ENCODE results near the gene VMO1.

VMO1 gene

GRCh38 chr17:4751932-4752331 lies 34.2 kb downstream of the VMO1 start:
- no peak for DNase-seq

DNA sequence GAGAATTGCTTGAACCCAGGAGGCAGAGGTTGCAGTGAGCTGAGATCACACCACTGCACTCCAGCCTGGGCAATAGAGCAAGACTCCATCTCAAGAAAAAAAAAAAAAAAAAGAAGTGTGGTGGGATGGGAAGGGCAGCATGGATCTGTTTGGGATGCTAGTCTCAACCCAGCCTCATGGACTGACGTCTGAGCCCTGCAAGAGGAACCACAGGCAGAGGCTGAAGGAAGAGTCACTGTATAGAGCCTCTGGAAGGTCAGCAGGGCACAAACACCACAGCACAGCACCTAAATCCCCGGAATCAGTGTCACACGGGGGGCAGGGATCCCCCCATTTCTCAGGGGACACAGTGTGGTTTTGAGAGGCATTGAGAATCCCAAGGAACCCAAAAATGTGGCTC lies 35.6 kb downstream of the VMO1 start:
- DNase-seq, result no peak

GRCh38 chr17:4748686-4749085 lies 37.5 kb downstream of the VMO1 start:
- no peak for DNase-seq

DNA sequence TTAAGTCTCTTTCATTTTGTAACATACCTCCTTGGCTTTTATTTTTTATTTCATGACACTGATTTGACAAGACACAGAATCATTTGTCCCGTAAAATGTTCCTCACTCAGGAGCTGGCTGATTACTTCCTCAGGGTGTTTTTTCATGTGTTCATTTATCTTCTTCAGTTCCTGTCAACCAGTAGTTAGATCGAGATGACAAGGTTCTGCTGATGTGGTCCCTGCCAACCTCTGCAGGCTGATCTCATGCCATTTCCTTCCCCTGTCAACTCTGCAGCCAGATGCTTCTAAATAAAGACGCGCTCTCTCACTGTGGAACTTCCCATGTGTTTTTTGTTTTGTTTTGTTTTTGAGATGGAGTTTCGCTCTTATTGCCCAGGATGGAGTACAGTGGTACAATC lies 38.3 kb downstream of the VMO1 start:
- no peak for DNase-seq

DNA sequence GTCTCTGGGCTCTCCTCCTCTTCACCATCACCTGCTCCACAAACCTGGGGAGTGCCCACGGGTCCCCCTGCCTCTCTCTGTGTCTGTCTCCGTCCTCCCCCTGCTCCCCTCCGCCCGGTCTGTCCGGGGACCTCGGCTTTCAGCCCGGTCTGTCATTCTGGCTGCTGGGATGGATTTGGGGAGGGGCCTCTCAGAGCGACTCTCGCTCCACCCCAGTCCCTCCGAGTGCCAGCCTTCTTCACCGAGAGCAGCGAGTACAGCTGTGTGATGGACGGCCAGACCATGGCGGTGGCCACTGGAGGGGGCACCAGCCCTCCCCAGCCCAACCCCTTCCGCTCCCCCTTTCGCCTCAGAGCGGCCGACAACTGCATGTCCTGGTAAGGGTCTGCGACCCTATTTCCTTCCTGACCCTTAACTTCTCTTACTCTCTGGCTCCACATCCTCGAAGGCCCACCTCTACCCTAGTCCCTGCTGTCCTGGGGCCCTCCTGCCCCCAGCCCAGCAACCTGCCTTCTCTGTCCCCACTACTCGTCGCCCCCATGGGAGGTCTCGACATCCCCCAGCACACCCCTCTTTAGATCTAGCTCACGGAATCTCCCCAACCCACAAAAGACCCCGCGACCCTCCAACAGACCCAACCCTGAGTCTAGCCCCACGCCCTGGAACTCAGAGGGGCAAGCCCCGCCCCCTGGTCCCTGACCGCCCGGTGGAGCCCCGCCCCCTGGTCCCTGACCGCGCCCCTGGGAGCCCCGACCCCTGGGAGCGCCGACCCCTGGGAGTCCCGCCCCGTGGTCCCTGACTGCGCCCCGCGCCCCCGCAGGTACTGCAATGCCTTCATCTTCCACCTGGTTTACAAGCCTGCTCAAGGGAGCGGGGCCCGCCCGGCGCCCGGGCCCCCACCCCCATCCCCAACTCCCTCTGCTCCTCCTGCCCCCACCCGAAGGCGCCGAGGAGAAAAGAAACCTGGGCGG lies 40.9 kb downstream of the VMO1 start:
- no peak for DNase-seq

DNA sequence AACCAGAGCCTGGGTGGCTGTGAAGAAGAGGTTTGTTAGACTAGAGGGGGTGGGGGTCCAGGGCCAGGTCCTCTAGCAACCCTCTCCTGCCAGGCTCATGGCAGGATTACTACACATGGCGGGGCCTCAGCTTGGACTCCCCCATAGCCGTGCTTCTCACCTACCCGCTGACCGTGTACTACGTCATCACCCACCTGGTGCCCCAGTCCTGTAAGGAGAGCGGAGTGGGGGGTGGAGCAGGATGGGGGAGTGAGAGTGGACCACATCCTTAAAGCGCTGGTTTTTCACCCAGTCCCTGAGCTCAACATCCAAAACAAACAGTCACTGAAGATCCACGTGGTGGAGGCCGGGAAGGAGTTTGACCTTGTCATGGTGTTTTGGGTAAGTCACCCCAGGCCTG lies 42.3 kb downstream of the VMO1 start:
- DNase-seq, result no peak

DNA sequence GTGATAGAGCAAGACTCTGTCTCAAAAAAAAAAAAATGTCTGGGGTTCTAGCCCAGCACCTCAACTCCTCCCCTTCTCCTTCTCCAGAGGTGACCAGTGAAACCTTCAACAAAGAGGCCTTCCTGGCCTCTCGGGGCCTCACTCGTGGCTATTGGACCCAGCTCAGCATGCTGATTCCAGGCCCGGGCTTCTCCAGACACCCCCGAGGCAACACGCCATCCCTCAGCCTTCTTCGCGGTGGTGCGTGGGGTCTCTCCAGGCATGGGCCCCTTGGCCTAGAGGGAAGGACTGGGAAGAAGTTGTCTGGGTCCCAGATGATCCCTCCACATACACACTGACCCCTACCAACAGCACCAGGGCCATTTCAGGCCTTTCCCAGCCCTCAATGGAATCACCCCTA lies 42.9 kb downstream of the VMO1 start:
- DNase-seq, result no peak

DNA sequence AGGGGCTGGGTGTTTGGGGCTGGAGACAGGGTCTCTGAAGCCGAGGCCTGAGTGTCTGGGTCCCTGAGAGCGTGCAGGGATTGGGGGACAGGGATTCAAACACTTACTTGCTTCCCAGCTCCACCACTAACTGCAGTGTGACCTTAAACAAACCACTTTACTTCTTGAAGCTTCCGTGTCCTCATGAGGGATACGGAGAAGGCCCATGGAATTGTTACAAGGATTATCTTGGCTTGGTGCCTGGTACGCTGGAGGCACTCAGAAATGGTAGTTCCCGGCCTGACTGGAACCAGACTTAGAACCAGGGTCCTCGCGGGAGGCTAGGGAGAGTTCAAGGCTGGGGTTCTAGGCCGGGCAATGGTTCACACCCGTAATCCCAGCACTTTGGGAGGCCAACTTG lies 43.5 kb downstream of the VMO1 start:
- no peak for DNase-seq

- no peak for DNase-seq
Observed at GRCh38 chr17:4742133-4742532, 44.0 kb downstream of the VMO1 start.

DNA sequence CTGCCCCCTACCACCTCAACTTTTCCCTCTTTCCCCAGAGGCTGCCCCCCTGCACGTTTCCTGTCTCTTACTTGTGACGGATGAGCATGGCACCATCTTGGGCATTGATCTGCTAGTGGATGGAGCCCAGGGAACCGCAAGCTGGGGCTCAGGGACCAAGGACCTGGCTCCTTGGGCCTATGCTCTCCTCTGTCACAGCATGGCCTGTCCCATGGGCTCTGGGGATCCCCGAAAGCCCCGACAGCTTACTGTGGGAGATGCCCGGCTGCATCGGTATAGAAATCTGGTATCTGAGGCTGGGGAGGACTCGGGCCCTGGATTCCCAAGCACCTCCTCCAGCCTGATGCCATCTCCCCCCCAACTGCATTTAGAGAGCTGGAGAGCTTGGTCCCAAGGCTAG lies 44.6 kb downstream of the VMO1 start:
- DNase-seq, result no peak

- DNase-seq, result no peak
Observed at GRCh38 chr17:4740584-4740983, 45.6 kb downstream of the VMO1 start.

DNA sequence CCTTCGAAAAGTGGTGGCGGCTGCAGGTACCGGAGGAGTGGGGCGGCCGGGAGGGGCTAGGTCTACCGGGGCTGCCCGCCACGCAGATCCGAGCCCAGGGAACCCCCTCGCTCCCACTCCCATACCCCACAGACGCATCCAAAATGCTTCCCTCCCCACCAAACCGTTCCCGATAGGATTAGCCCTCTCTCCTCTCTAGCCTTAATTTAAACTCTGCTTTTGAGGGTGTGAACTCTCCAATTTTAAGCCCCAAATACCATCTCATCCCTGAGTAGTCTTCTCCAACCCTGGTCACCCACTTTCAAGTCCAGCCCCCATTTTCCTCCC lies 46.2 kb downstream of the VMO1 start:
- no peak for DNase-seq

- DNase-seq, result peak; percentile 59
Observed at GRCh38 chr17:4739122-4740024, 46.8 kb downstream of the VMO1 start, which contains the start of the genes CXCL16 and ZMYND15. CXCL16 (minus strand) TSS chr17:4739928; CDS start chr17:4739339, 589 bp downstream. ZMYND15 (plus strand) TSS chr17:4739833; CDS start chr17:4740549, 716 bp downstream.

- DNase-seq, result no peak
Observed at GRCh38 chr17:4738136-4739121, 47.7 kb downstream of the VMO1 start.

- DNase-seq, result no peak
Observed at GRCh38 chr17:4735876-4736651, 50.1 kb downstream of the VMO1 start.

All from femur (tissue), 1 donor.